GM23338 (cell line): ENCODE measurements around the gene JHY. TPM values are rescaled to one million over a fixed set of nuclear protein-coding genes. Genes with fewer than 3 reads are reported as not detected.

Experiments used
- ATAC-seq: fragments of 200-7000 bp; cut with Tn5 transposase; 3 replicates; pipeline ENCODE4 v1.9.1; 2020
- DNase-seq: peaks from one replicate; pipeline ENCODE4 v3.0.0-alpha.2; 2015; ENCODE audit warnings: low spot score
- H2AFZ ChIP-seq: fragments of 200-600 bp; sonication (generic); 2 replicates; pipeline ENCODE4 v1.8.0; 2016; ENCODE audit warnings: antibody characterized with exemption, mild to moderate bottlenecking, moderate library complexity
- H3F3A ChIP-seq: fragments of 200-600 bp; sonication (generic); replicated peaks from 2 replicates; pipeline ENCODE4 v1.8.0; 2017; ENCODE audit warnings: antibody characterized with exemption, mixed run types, low read depth
- H3K27ac ChIP-seq: fragments of 200-600 bp; sonication (generic); 2 replicates; pipeline ENCODE4 v1.6.1; 2016; ENCODE audit warnings: low read depth
- H3K27me3 ChIP-seq: fragments of 200-600 bp; sonication (generic); 2 replicates; pipeline ENCODE4 v1.8.0; 2016; ENCODE audit warnings: mild to moderate bottlenecking, mixed run types, moderate library complexity; ENCODE audit not compliant: insufficient read depth
- H3K36me3 ChIP-seq: fragments of 200-600 bp; sonication (generic); 2 replicates; pipeline ENCODE4 v1.8.0; 2016; ENCODE audit warnings: mild to moderate bottlenecking; ENCODE audit not compliant: insufficient read depth
- H3K4me1 ChIP-seq: fragments of 200-600 bp; sonication (generic); 2 replicates; pipeline ENCODE4 v1.8.0; 2016; ENCODE audit warnings: mild to moderate bottlenecking, moderate library complexity; ENCODE audit not compliant: insufficient read depth
- H3K4me2 ChIP-seq: fragments of 200-600 bp; sonication (generic); 2 replicates; pipeline ENCODE4 v1.7.1; 2017; ENCODE audit warnings: mixed run types
- H3K4me3 ChIP-seq: fragments of 200-600 bp; sonication (generic); 2 replicates; pipeline ENCODE4 v1.6.1; 2016; ENCODE audit warnings: mixed run types
- H3K79me2 ChIP-seq: fragments of 200-600 bp; sonication (generic); replicated peaks from 2 replicates; pipeline ENCODE4 v1.8.0; 2017; ENCODE audit warnings: mild to moderate bottlenecking; ENCODE audit not compliant: insufficient read depth
- H3K9me2 ChIP-seq: fragments of 200-600 bp; sonication (generic); 2 replicates; pipeline ENCODE4 v1.8.0; 2017; ENCODE audit not compliant: insufficient read depth
- H4K20me1 ChIP-seq: fragments of 200-600 bp; sonication (generic); replicated peaks from 2 replicates; pipeline ENCODE4 v1.8.0; 2017; ENCODE audit warnings: mild to moderate bottlenecking; ENCODE audit not compliant: insufficient read depth
- H3K27ac Mint-ChIP-seq: 2 replicates; pipeline ENCODE4 v1.8.0; 2020; ENCODE audit warnings: inconsistent platforms, mild to moderate bottlenecking, moderate library complexity, mixed read lengths
- H3K27me3 Mint-ChIP-seq: 3 replicates; pipeline ENCODE4 v1.8.0; 2022; ENCODE audit warnings: low read depth, mild to moderate bottlenecking, moderate library complexity, mixed read lengths, inconsistent platforms; ENCODE audit not compliant: insufficient read depth, poor library complexity
- H3K36me3 Mint-ChIP-seq: 3 replicates; pipeline ENCODE4 v1.8.0; 2021; ENCODE audit warnings: low read depth, mild to moderate bottlenecking, inconsistent platforms, moderate library complexity, mixed read lengths
- H3K4me1 Mint-ChIP-seq: 3 replicates; pipeline ENCODE4 v1.8.0; 2020; ENCODE audit warnings: mild to moderate bottlenecking, inconsistent platforms, mixed read lengths
- H3K4me3 Mint-ChIP-seq: 3 replicates; pipeline ENCODE4 v1.8.0; 2021; ENCODE audit warnings: moderate library complexity, mild to moderate bottlenecking, inconsistent platforms, mixed read lengths
- H3K9me3 Mint-ChIP-seq: 3 replicates; pipeline ENCODE4 v1.8.0; 2020; ENCODE audit warnings: moderate library complexity, mild to moderate bottlenecking, inconsistent platforms, mixed read lengths
- CREB1 ChIP-seq: fragments of 250-450 bp; sonication (Bioruptor Pico); IDR thresholded peaks from 2 replicates; pipeline ENCODE4 v1.5.0; 2020; ENCODE audit warnings: low read depth, mild to moderate bottlenecking, moderate library complexity
- CTCF ChIP-seq, 2 experiments: fragments of 200-600 bp in 1 of 2; sonication (generic) in 1 of 2; conservative IDR thresholded peaks; 2 replicates each; pipeline versions ENCODE4 v1.5.1 to v1.6.1; 2016 to 2017; ENCODE audit warnings: antibody characterized with exemption in 2 of 2, low read depth in 2 of 2, mild to moderate bottlenecking in 2 of 2, moderate library complexity in 1 of 2
- EZH2 ChIP-seq: fragments of 200-600 bp; sonication (generic); IDR thresholded peaks from one replicate; pipeline ENCODE4 v1.8.0; 2017; ENCODE audit warnings: antibody characterized with exemption, mild to moderate bottlenecking, low read depth; ENCODE audit not compliant: unreplicated experiment
- EZH2phosphoT487 ChIP-seq: fragments of 200-600 bp; sonication (generic); IDR thresholded peaks from one replicate; pipeline ENCODE4 v1.8.1; 2018; ENCODE audit warnings: antibody characterized with exemption; ENCODE audit not compliant: unreplicated experiment
- JUNB ChIP-seq: IDR thresholded peaks from one replicate; pipeline ENCODE4 v1.6.1; 2016; ENCODE audit warnings: antibody characterized with exemption; ENCODE audit not compliant: unreplicated experiment
- NANOG ChIP-seq: IDR thresholded peaks from 2 replicates; pipeline ENCODE4 v1.6.1; 2016; ENCODE audit warnings: antibody characterized with exemption, borderline replicate concordance
- POLR2AphosphoS5 ChIP-seq: IDR thresholded peaks from 2 replicates; pipeline ENCODE4 v1.6.1; 2016; ENCODE audit warnings: antibody characterized with exemption, low read depth
- REST ChIP-seq: IDR thresholded peaks from one replicate; pipeline ENCODE4 v1.6.1; 2018; ENCODE audit warnings: antibody characterized with exemption; ENCODE audit not compliant: unreplicated experiment
- STAT1 ChIP-seq: IDR thresholded peaks from one replicate; pipeline ENCODE4 v1.6.1; 2016; ENCODE audit warnings: antibody characterized with exemption; ENCODE audit not compliant: unreplicated experiment
- ZNF114 ChIP-seq: fragments of 250-450 bp; sonication (Bioruptor Pico); IDR thresholded peaks from 2 replicates; pipeline ENCODE4 v1.5.0; 2020; ENCODE audit warnings: mild to moderate bottlenecking, moderate library complexity
- ZNF331 ChIP-seq: fragments of 250-450 bp; sonication (Bioruptor Pico); IDR thresholded peaks from 2 replicates; pipeline ENCODE4 v1.5.0; 2020; ENCODE audit warnings: low read depth, mild to moderate bottlenecking, moderate library complexity
- polyA plus RNA-seq: library from polyadenylated mRNA; unstranded; fragments of >200 nt; fragmentation: Nextera tagmentation; extraction: Ambion mirVana; gene quantifications from 2 replicates; pipeline ENCODE4 v1.2.1, GENCODE V29; 2016
- total RNA-seq: library from RNA; depleted of rRNA; stranded (reverse); fragments of >200 nt; shearing (Covaris generic); gene quantifications from 2 replicates; pipeline ENCODE4 v1.2.3, GENCODE V29; 2014
- TF ChIP-seq, protein P1 (sequence below): IDR thresholded peaks from 2 replicates; pipeline ENCODE4 v1.6.1; 2016; ENCODE audit warnings: antibody characterized with exemption
- TF ChIP-seq, protein P2 (sequence below): fragments of 250-450 bp; sonication (Bioruptor Pico); IDR thresholded peaks from 2 replicates; pipeline ENCODE4 v1.5.0; 2020; ENCODE audit warnings: mild to moderate bottlenecking, moderate library complexity

JHY gene
- total and polyA plus RNA-seq, 2 experiments from 2014 or later, result 0.94 to 0.97 TPM

DNA sequence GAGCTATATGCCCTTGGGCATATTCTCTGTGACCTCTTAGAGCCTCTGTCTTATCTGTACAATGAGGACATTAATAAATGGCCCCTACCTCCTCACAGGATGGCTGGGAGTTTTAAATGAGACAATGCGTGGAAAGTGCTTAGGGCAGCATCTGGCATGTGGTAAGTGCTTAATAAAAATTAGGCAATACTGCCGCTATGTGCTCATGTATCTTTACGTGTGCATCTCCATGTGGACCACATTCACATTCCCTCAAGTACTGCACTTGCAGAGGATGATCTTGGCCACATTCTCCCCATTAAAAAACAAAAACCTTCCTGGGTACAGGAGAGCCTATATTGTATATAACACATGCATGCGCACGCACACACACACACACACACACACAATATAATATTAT is 118.2 kb downstream of the JHY start:
- no peak overlapping the region for H3K27ac ChIP-seq
- no peaks in the 10 kb centered on the region for H3K36me3 Mint-ChIP-seq
- H3K27ac Mint-ChIP-seq, result no peak overlapping the region
- no peak overlapping the region for H3K4me3 ChIP-seq
- no peak overlapping the region for H3K4me3 Mint-ChIP-seq
- peaks cover 15% of the 10 kb centered on the region for H3K4me1 Mint-ChIP-seq
- H4K20me1 ChIP-seq, result no peaks in the 10 kb centered on the region
- H3K4me2 ChIP-seq, result no peak overlapping the region
- no peak overlapping the region for H2AFZ ChIP-seq
- H3K27me3 ChIP-seq, result no peaks in the 10 kb centered on the region
- H3F3A ChIP-seq, result no peaks in the 10 kb centered on the region
- ATAC-seq (no peak), DNase-seq (no peak)
- peaks cover 6% of the 10 kb centered on the region for H3K27me3 Mint-ChIP-seq
- no peaks in the 10 kb centered on the region for H3K9me3 Mint-ChIP-seq
- no peaks in the 10 kb centered on the region for H3K79me2 ChIP-seq
- H3K4me1 ChIP-seq, result peaks cover 9% of the 10 kb centered on the region
- no peaks in the 10 kb centered on the region for H3K36me3 ChIP-seq
- no peaks in the 10 kb centered on the region; the same call in 1 of the 2 replicates for H3K9me2 ChIP-seq
- TF ChIP-seq JUNB (no peak), STAT1 (no peak), CREB1 (CRISPR knock-in tag) (no peak), REST (no peak), POLR2AphosphoS5 (no peak), CTCF (conservative IDR thresholded peaks at IDR 0.05; ENCODE audit: low read depth in 2 of 2) (no peak), NANOG (no peak), EZH2 (no peak), ZNF114 (CRISPR knock-in tag) (no peak), EZH2phosphoT487 (no peak), ZNF331 (no peak)
- TF ChIP-seq, protein P1, sequence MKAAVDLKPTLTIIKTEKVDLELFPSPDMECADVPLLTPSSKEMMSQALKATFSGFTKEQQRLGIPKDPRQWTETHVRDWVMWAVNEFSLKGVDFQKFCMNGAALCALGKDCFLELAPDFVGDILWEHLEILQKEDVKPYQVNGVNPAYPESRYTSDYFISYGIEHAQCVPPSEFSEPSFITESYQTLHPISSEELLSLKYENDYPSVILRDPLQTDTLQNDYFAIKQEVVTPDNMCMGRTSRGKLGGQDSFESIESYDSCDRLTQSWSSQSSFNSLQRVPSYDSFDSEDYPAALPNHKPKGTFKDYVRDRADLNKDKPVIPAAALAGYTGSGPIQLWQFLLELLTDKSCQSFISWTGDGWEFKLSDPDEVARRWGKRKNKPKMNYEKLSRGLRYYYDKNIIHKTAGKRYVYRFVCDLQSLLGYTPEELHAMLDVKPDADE, result no peak
- TF ChIP-seq, protein P2, sequence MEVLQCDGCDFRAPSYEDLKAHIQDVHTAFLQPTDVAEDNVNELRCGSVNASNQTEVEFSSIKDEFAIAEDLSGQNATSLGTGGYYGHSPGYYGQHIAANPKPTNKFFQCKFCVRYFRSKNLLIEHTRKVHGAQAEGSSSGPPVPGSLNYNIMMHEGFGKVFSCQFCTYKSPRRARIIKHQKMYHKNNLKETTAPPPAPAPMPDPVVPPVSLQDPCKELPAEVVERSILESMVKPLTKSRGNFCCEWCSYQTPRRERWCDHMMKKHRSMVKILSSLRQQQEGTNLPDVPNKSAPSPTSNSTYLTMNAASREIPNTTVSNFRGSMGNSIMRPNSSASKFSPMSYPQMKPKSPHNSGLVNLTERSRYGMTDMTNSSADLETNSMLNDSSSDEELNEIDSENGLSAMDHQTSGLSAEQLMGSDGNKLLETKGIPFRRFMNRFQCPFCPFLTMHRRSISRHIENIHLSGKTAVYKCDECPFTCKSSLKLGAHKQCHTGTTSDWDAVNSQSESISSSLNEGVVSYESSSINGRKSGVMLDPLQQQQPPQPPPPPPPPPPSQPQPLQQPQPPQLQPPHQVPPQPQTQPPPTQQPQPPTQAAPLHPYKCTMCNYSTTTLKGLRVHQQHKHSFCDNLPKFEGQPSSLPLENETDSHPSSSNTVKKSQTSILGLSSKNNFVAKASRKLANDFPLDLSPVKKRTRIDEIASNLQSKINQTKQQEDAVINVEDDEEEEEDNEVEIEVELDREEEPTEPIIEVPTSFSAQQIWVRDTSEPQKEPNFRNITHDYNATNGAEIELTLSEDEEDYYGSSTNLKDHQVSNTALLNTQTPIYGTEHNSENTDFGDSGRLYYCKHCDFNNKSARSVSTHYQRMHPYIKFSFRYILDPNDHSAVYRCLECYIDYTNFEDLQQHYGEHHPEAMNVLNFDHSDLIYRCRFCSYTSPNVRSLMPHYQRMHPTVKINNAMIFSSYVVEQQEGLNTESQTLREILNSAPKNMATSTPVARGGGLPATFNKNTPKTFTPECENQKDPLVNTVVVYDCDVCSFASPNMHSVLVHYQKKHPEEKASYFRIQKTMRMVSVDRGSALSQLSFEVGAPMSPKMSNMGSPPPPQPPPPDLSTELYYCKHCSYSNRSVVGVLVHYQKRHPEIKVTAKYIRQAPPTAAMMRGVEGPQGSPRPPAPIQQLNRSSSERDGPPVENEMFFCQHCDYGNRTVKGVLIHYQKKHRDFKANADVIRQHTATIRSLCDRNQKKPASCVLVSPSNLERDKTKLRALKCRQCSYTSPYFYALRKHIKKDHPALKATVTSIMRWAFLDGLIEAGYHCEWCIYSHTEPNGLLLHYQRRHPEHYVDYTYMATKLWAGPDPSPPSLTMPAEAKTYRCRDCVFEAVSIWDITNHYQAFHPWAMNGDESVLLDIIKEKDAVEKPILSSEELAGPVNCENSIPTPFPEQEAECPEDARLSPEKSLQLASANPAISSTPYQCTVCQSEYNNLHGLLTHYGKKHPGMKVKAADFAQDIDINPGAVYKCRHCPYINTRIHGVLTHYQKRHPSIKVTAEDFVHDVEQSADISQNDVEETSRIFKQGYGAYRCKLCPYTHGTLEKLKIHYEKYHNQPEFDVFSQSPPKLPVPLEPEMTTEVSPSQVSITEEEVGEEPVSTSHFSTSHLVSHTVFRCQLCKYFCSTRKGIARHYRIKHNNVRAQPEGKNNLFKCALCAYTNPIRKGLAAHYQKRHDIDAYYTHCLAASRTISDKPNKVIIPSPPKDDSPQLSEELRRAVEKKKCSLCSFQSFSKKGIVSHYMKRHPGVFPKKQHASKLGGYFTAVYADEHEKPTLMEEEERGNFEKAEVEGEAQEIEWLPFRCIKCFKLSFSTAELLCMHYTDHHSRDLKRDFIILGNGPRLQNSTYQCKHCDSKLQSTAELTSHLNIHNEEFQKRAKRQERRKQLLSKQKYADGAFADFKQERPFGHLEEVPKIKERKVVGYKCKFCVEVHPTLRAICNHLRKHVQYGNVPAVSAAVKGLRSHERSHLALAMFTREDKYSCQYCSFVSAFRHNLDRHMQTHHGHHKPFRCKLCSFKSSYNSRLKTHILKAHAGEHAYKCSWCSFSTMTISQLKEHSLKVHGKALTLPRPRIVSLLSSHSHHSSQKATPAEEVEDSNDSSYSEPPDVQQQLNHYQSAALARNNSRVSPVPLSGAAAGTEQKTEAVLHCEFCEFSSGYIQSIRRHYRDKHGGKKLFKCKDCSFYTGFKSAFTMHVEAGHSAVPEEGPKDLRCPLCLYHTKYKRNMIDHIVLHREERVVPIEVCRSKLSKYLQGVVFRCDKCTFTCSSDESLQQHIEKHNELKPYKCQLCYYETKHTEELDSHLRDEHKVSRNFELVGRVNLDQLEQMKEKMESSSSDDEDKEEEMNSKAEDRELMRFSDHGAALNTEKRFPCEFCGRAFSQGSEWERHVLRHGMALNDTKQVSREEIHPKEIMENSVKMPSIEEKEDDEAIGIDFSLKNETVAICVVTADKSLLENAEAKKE (CRISPR knock-in tag), result no peak
